Stimulated activated CD8-positive, alpha-beta memory T cell treated with anti-CD3 and anti-CD28 coated beads, Interleukin-7, amount 100 ng/mL, for 1 hour (primary cell): ENCODE results near the gene MS4A4E.
"Not testable (repeated sequence)": the region's sequence is repeated elsewhere in the genome, so short reads cannot be mapped to it uniquely, and the experiment has no call there.

ENCODE experiments used
- DNase-seq, 2 donors: peaks; one replicate each; pipeline ENCODE4 v3.0.0-alpha.2; 2020; ENCODE audit warnings: low read depth in 2 of 2

Gene MS4A4E

GRCh38 chr11:60221692-60222091 is 21.2 kb downstream of the MS4A4E start:
- DNase-seq, result no peak

- DNase-seq, result no peak
Observed at GRCh38 chr11:60221181-60221580, 21.8 kb downstream of the MS4A4E start.

- no peak for DNase-seq
Observed at GRCh38 chr11:60214386-60214785, 28.6 kb downstream of the MS4A4E start.

GRCh38 chr11:60211206-60211605 is 31.7 kb downstream of the MS4A4E start:
- no peak for DNase-seq

GRCh38 chr11:60209977-60210376 is 33.0 kb downstream of the MS4A4E start:
- no peak for DNase-seq

DNA sequence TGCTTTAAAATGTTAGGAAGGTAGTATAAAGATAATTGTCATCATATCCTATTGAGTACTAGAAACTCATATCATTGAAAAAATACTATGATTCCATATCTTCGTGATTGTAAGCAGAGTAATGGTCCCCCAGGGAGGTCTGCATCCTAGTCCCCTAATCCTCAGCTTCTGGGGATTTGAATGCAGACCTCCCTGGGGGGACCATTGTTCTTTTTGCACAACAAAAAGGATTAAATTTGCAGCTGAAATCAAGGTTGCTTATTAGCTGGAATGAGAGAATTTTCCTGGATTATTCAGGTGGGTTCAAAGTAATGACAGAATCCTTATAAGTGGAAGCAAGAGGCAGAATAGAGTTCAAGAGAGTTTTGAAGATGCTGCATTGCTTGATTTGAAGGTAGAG is 34.0 kb downstream of the MS4A4E start:
- DNase-seq, result no peak

GRCh38 chr11:60208146-60208895 is 34.6 kb downstream of the MS4A4E start:
- no peak for DNase-seq

DNA sequence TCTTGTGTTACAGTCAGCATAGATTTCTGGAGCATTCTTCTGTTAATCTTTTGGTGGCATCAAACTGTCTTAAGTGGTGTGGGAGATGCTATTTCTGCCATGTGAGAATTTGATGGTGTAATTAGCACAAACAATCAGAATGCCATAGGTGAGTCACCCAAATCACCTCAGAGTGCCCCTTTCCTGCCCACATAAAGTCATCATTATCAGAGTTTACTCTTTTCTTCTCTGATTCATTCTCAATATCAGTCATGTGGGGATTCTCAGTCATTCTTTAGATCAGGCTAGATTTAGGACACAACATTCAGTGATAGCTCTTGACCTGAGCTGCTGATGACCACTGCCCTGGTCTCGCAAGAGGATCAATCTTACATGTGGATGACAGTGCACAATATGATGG is 36.3 kb downstream of the MS4A4E start:
- no peak for DNase-seq

DNA sequence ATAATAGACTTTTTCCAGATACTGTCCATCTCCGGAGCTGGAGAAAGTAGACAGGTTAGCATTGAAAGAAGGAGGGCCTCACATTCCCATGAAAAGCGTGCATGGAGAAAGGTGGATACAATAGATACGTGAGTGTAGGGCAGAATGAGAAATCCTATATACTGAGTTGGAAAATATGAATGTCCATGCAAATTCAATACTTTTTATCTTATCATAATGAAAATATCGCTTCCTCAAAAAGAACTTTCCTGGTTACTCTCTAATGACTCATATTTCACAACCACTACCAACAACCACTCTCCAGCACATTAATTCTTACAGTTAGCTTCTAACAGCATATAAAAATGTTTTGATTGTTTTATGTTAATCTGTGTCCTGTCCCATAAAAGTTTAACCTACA is 38.0 kb downstream of the MS4A4E start:
- no peak for DNase-seq

DNA sequence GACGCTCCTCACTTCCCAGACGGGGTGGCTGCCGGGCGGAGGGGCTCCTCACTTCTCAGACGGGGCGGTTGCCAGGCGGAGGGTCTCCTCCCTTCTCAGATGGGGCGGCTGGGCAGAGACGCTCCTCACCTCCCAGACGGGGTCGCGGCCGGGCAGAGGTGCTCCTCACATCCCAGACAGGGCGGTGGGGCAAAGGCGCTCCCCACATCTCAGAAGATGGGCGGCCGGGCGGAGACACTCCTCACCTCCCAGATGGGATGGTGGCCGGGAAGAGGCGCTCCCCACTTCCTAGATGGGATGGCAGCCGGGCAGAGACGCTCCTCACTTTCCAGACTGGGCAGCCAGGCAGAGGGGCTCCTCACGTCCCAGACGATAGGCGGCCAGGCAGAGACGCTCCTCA is 41.6 kb downstream of the MS4A4E start:
- DNase-seq, result not testable (repeated sequence)

GRCh38 chr11:60197442-60197841 is 45.5 kb downstream of the MS4A4E start:
- no peak for DNase-seq

- no peak for DNase-seq
Observed at GRCh38 chr11:60195923-60196368, 47.0 kb downstream of the MS4A4E start.

DNA sequence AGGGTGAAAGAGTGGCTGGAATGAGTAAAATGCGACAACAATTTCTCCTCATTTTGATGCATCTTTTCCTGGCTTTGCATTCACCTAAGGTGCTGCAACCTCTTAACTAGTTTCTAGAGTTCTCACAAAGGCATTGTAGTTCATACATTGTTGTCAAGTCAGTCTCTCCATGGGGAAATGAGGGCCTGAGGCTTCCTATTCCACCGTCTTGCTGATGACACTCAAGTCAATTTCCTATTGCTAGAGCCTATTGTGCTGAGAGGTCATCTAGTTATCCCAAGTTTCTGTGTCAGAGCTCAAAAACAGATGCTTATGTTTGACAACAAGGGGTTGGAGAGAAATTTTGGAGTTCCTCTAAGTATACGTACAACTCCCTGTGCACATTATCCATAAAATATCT is 48.4 kb downstream of the MS4A4E start:
- DNase-seq, result no peak

GRCh38 chr11:60193687-60194433 is 49.1 kb downstream of the MS4A4E start:
- DNase-seq, result peak in 1 of 2 donors; percentile 32

GRCh38 chr11:60192564-60192963 is 50.4 kb downstream of the MS4A4E start:
- DNase-seq, result not testable (repeated sequence)

GRCh38 chr11:60188481-60188880 is 54.5 kb downstream of the MS4A4E start:
- DNase-seq, result not testable (repeated sequence)

GRCh38 chr11:60186128-60186527 is 56.8 kb downstream of the MS4A4E start:
- DNase-seq, result not testable (repeated sequence)

DNA sequence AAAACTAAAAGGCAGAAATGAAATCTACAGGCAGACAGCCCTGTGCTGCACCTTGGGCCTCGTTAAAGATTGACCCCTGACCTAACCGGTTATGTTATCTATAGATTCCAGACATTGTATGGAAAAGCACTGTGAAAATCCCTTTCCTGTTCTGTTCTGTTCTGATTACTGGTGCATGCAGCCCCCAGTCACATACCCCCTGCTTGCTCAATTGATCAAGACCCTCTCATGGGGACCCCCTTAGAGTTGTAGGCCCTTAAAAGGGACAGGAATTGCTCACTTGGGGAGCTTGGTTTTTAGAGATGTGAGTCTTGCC is 57.5 kb downstream of the MS4A4E start:
- not testable (repeated sequence) for DNase-seq

DNA sequence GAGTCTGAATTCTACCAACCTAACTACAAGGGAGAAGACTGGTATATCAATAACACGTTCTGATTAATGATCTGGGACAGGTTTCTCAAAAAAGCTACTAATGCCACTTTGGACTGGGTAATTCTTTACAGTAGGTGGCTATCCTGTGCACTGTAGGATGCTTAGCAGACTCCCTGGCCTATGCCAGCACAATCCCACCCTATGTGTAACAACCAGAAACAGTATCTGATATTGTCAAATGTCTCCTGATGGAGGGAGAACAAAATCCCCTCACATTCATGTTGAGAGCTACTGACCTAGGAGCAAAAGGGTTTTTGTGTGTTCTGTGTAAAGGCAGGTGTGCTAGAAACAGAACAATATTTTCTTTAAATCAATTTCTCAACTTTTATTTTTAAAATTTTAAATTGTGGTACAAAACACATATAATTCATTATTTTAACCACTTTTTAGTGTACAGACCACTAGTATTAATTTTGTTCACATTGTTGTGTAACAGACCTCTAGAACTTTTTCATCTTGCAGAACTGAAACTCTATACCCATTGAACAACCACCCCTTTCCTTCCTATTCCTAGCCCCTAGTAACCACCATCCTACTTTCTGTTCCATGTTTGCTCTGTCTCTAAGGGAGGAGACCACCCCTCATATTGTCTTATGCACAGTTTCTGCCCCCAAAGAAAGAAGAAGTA is 58.0 kb downstream of the MS4A4E start:
- DNase-seq, result no peak

GRCh38 chr11:60183591-60184205 is 59.2 kb downstream of the MS4A4E start:
- DNase-seq, result no peak

- DNase-seq, result no peak
Observed at GRCh38 chr11:60182541-60183330, 60.2 kb downstream of the MS4A4E start, which contains the start of gene MS4A6A. Gene MS4A6A, minus strand, starts transcription at chr11:60183083. Its CDS starts 1,356 bp downstream, at chr11:60181727.
